HepG2 (cell line): ENCODE measurements around the gene ATP2A3. TPM values are rescaled to one million over a fixed set of nuclear protein-coding genes. Genes with fewer than 3 reads are reported as not detected.

ENCODE experiments used
- CBX1 ChIP-seq: IDR thresholded peaks from one replicate; pipeline ENCODE4 v1.6.1; 2016; ENCODE audit warnings: antibody characterized with exemption, low read depth
- GABPA ChIP-seq, 2 experiments: IDR thresholded peaks; 2 replicates each; pipeline ENCODE4 v1.6.1; 2011 to 2016; ENCODE audit warnings: low read depth in 2 of 2, low read length in 1 of 2, missing biosample characterization in 1 of 2, missing genetic modification characterization in 1 of 2
- HES4 ChIP-seq: sonication (generic); formaldehyde crosslinking; IDR thresholded peaks from 2 replicates; pipeline ENCODE4 v1.9.0; 2021; ENCODE audit warnings: mild to moderate bottlenecking, missing genetic modification reagents, borderline replicate concordance
- HNRNPH1 ChIP-seq: fragments of 200-400 bp; formaldehyde crosslinking; optimal IDR thresholded peaks from 2 replicates; pipeline ENCODE3; 2017; ENCODE audit warnings: mild to moderate bottlenecking, low read depth, low read length
- JUNB ChIP-seq: sonication (generic); formaldehyde crosslinking; IDR thresholded peaks from 2 replicates; pipeline ENCODE4 v1.8.0; 2022; ENCODE audit warnings: missing genetic modification reagents, mild to moderate bottlenecking, borderline replicate concordance
- NCOR1 ChIP-seq: fragments of 200-600 bp; sonication (generic); IDR thresholded peaks from 2 replicates; pipeline ENCODE4 v1.7.0; 2017; ENCODE audit warnings: antibody characterized with exemption, low read length, borderline replicate concordance
- NR2F6 ChIP-seq, 2 experiments: IDR thresholded peaks; 2 replicates each; pipeline ENCODE4 v1.6.1; 2016; ENCODE audit warnings: antibody characterized with exemption in 1 of 2, mild to moderate bottlenecking in 1 of 2
- RARA ChIP-seq: IDR thresholded peaks from 2 replicates; pipeline ENCODE4 v1.6.1; 2016; ENCODE audit warnings: missing genetic modification reagents, missing compliant biosample characterization
- SIN3A ChIP-seq: IDR thresholded peaks from 2 replicates; pipeline ENCODE4 v1.6.1; 2011; ENCODE audit warnings: low read depth, mild to moderate bottlenecking, control low read depth, low read length, borderline replicate concordance
- SKI ChIP-seq: fragments of 450-650 bp; IDR thresholded peaks from one replicate; pipeline ENCODE4 v1.6.1; 2018; ENCODE audit warnings: mild to moderate bottlenecking; ENCODE audit not compliant: partially characterized antibody
- TBP ChIP-seq: sonication (generic); formaldehyde crosslinking; IDR thresholded peaks from 2 replicates; pipeline ENCODE4 v1.5.0; 2020; ENCODE audit warnings: missing genetic modification reagents
- TBX3 ChIP-seq: fragments of 450-650 bp; IDR thresholded peaks from 2 replicates; pipeline ENCODE4 v1.6.1; 2017; ENCODE audit warnings: antibody characterized with exemption, mild to moderate bottlenecking, inconsistent platforms, borderline replicate concordance
- TGIF2 ChIP-seq: IDR thresholded peaks from 2 replicates; pipeline ENCODE4 v1.6.1; 2016; ENCODE audit warnings: control low read depth, missing compliant biosample characterization
- WIZ ChIP-seq: sonication (generic); formaldehyde crosslinking; IDR thresholded peaks from 2 replicates; pipeline ENCODE4 v1.5.1; 2020; ENCODE audit warnings: mild to moderate bottlenecking, missing genetic modification reagents
- YY1 ChIP-seq: IDR thresholded peaks from 2 replicates; pipeline ENCODE4 v1.6.1; 2011; ENCODE audit warnings: low read length, low read depth, moderate library complexity, mild to moderate bottlenecking; ENCODE audit not compliant: insufficient read depth, insufficient replicate concordance
- ZBTB8A ChIP-seq: sonication (generic); formaldehyde crosslinking; IDR thresholded peaks from 2 replicates; pipeline ENCODE4 v1.4.0; 2020; ENCODE audit warnings: mild to moderate bottlenecking, low read depth, missing genetic modification reagents, borderline replicate concordance
- ZKSCAN8 ChIP-seq: IDR thresholded peaks from 2 replicates; pipeline ENCODE4 v1.6.1; 2016; ENCODE audit warnings: borderline replicate concordance, missing genetic modification reagents, missing compliant biosample characterization
- ZMYM3 ChIP-seq: sonication (generic); formaldehyde crosslinking; IDR thresholded peaks from 2 replicates; pipeline ENCODE4 v1.5.1; 2020; ENCODE audit warnings: mild to moderate bottlenecking, missing genetic modification reagents
- ZNF121 ChIP-seq: sonication (generic); formaldehyde crosslinking; IDR thresholded peaks from 2 replicates; pipeline ENCODE4 v1.5.0; 2020; ENCODE audit warnings: mild to moderate bottlenecking, missing genetic modification reagents
- ZNF224 ChIP-seq: sonication (generic); formaldehyde crosslinking; IDR thresholded peaks from 2 replicates; pipeline ENCODE4 v1.5.0; 2020; ENCODE audit warnings: mild to moderate bottlenecking, missing genetic modification reagents
- ZNF383 ChIP-seq: sonication (generic); formaldehyde crosslinking; IDR thresholded peaks from 2 replicates; pipeline ENCODE4 v1.4.0; 2020; ENCODE audit warnings: missing genetic modification reagents, mild to moderate bottlenecking, borderline replicate concordance
- ZSCAN31 ChIP-seq: sonication (generic); formaldehyde crosslinking; IDR thresholded peaks from 2 replicates; pipeline ENCODE4 v1.5.0; 2020; ENCODE audit warnings: low read depth, mild to moderate bottlenecking, missing genetic modification reagents
- polyA plus RNA-seq, 8 experiments: library from polyadenylated mRNA; depleted of rRNA in 3 of 8; stranded (reverse) in 7 of 8; unstranded in 1 of 8; fragments of >200 nt; fragmentation: Illumina TruSeq in 4 of 8; extraction: Trizol in 4 of 8; gene quantifications; 2 replicates each; pipeline versions ENCODE4 v1.2.1 to v1.2.3, GENCODE V29; 2011 to 2016; ENCODE audit warnings: low read depth in 4 of 8, missing spikeins in 1 of 8, mixed read lengths in 1 of 8; ENCODE audit not compliant: insufficient read depth in 1 of 8
- total RNA-seq, 5 experiments: library from RNA; depleted of rRNA; stranded (reverse); fragments of >200 nt; fragmentation: Illumina TruSeq; extraction: Trizol; gene quantifications; 2 replicates each; pipeline ENCODE4 v1.2.3, GENCODE V29; 2016; ENCODE audit warnings: low read depth in 1 of 5
- TF ChIP-seq, protein P1 (sequence below): sonication (generic); formaldehyde crosslinking; conservative IDR thresholded peaks from 2 replicates; pipeline ENCODE4 v1.8.0; 2022; ENCODE audit warnings: mild to moderate bottlenecking, moderate library complexity, missing genetic modification reagents
- TF ChIP-seq, protein P2 (sequence below): sonication (generic); formaldehyde crosslinking; IDR thresholded peaks from 2 replicates; pipeline ENCODE4 v1.8.0; 2022; ENCODE audit warnings: missing genetic modification reagents, mild to moderate bottlenecking, moderate library complexity, borderline replicate concordance
- TF ChIP-seq, protein P3 (sequence below): sonication (generic); formaldehyde crosslinking; IDR thresholded peaks from 2 replicates; pipeline ENCODE4 v1.5.0; 2020; ENCODE audit warnings: mild to moderate bottlenecking, missing genetic modification reagents

The ATP2A3 gene
- total and polyA plus RNA-seq, 2 of the 13 experiments (the other 11 are each of a cell fraction or from before 2014, with no cell fraction given) = 0.07 TPM; not detected in 1

DNA sequence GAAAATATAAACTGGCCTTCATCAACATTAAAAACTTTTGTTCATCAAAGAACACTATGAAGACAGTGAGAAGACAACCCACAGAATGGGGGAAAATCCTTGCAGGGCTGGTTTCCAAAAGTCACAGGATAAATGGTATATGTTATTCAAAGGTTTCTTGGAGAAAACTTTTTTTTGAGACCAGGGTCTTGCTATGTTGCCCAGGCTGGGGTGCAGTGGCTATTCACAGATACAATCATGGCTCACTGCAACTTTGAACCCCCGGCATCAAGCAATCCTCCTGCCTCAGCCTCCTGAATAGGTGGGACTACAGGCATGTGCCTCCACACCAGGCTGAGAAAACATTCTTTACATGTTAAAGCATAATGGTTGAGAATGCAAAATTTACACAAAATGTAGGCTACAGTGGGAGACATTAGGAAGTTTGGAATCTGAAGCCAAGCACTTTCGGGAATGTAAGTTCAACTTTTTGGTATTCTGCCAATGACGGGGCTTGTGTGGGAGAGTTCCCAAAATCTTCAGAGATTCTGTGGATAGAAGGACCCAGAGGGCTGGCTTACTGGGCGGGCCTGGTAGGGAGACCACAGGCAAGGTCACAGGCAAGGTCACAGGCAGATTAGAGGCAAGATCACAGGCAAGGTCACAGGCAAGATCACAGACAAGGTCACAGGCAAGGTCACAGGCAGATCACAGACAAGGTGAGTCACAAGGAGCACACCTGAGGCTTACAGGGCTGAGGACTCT lies 24.2 kb upstream of the ATP2A3 start (continued):
- TF ChIP-seq, protein P1, sequence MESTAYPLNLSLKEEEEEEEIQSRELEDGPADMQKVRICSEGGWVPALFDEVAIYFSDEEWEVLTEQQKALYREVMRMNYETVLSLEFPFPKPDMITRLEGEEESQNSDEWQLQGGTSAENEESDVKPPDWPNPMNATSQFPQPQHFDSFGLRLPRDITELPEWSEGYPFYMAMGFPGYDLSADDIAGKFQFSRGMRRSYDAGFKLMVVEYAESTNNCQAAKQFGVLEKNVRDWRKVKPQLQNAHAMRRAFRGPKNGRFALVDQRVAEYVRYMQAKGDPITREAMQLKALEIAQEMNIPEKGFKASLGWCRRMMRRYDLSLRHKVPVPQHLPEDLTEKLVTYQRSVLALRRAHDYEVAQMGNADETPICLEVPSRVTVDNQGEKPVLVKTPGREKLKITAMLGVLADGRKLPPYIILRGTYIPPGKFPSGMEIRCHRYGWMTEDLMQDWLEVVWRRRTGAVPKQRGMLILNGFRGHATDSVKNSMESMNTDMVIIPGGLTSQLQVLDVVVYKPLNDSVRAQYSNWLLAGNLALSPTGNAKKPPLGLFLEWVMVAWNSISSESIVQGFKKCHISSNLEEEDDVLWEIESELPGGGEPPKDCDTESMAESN (CRISPR knock-in tag) = no peak
- TF ChIP-seq ZNF224 (CRISPR knock-in tag) = no peak
- TF ChIP-seq TGIF2 (CRISPR knock-in tag) = no peak
- TF ChIP-seq TBP (CRISPR knock-in tag) = no peak
- peak; percentile 79 for TF ChIP-seq RARA (CRISPR knock-in tag)
- no peak for TF ChIP-seq YY1
- TF ChIP-seq TBX3 = no peak
- peak; percentile 37; the same call in 1 of the 2 replicates for TF ChIP-seq NCOR1
- TF ChIP-seq SIN3A = no peak
- TF ChIP-seq, protein P2, sequence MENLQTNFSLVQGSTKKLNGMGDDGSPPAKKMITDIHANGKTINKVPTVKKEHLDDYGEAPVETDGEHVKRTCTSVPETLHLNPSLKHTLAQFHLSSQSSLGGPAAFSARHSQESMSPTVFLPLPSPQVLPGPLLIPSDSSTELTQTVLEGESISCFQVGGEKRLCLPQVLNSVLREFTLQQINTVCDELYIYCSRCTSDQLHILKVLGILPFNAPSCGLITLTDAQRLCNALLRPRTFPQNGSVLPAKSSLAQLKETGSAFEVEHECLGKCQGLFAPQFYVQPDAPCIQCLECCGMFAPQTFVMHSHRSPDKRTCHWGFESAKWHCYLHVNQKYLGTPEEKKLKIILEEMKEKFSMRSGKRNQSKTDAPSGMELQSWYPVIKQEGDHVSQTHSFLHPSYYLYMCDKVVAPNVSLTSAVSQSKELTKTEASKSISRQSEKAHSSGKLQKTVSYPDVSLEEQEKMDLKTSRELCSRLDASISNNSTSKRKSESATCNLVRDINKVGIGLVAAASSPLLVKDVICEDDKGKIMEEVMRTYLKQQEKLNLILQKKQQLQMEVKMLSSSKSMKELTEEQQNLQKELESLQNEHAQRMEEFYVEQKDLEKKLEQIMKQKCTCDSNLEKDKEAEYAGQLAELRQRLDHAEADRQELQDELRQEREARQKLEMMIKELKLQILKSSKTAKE (CRISPR knock-in tag) = peak; percentile 37; the same call in 1 of the 2 replicates
- no peak for TF ChIP-seq HNRNPH1
- no peak for TF ChIP-seq GABPA (IDR thresholded peaks at IDR 0.05; ENCODE audit: low read depth, low read length)
- no peak for TF ChIP-seq GABPA (CRISPR knock-in tag; IDR thresholded peaks at IDR 0.05; ENCODE audit: low read depth)
- no peak for TF ChIP-seq ZSCAN31 (CRISPR knock-in tag)
- 0 out of 2 replicates have a peak, but pooled peaks have one; percentile 15 for TF ChIP-seq NR2F6 (IDR thresholded peaks at IDR 0.05)
- TF ChIP-seq NR2F6 (CRISPR knock-in tag; IDR thresholded peaks at IDR 0.05) = no peak; the same call in 1 of the 2 replicates
- TF ChIP-seq ZKSCAN8 = no peak
- TF ChIP-seq CBX1 = no peak
- TF ChIP-seq JUNB (CRISPR knock-in tag) = no peak
- TF ChIP-seq SKI = peak; percentile 86
- no peak for TF ChIP-seq ZNF383 (CRISPR knock-in tag)
- TF ChIP-seq ZBTB8A = no peak
- no peak for TF ChIP-seq WIZ (CRISPR knock-in tag)
- no peak for TF ChIP-seq HES4 (CRISPR knock-in tag)
- TF ChIP-seq, protein P3, sequence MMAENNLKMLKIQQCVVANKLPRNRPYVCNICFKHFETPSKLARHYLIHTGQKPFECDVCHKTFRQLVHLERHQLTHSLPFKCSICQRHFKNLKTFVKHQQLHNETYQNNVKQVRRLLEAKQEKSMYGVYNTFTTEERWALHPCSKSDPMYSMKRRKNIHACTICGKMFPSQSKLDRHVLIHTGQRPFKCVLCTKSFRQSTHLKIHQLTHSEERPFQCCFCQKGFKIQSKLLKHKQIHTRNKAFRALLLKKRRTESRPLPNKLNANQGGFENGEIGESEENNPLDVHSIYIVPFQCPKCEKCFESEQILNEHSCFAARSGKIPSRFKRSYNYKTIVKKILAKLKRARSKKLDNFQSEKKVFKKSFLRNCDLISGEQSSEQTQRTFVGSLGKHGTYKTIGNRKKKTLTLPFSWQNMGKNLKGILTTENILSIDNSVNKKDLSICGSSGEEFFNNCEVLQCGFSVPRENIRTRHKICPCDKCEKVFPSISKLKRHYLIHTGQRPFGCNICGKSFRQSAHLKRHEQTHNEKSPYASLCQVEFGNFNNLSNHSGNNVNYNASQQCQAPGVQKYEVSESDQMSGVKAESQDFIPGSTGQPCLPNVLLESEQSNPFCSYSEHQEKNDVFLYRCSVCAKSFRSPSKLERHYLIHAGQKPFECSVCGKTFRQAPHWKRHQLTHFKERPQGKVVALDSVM (CRISPR knock-in tag) = no peak
- TF ChIP-seq ZNF121 (CRISPR knock-in tag) = peak; percentile 53; the same call in 1 of the 2 replicates
- no peak for TF ChIP-seq ZMYM3
